HG03108 (cell line): ENCODE data around the gene NOTCH2.

ENCODE experiments used
- ATAC-seq: cut with Tn5 transposase; IDR thresholded peaks from one replicate; pipeline ENCODE4 v1.9.1; 2021; ENCODE audit warnings: moderate library complexity; ENCODE audit not compliant: unreplicated experiment

Gene NOTCH2

DNA sequence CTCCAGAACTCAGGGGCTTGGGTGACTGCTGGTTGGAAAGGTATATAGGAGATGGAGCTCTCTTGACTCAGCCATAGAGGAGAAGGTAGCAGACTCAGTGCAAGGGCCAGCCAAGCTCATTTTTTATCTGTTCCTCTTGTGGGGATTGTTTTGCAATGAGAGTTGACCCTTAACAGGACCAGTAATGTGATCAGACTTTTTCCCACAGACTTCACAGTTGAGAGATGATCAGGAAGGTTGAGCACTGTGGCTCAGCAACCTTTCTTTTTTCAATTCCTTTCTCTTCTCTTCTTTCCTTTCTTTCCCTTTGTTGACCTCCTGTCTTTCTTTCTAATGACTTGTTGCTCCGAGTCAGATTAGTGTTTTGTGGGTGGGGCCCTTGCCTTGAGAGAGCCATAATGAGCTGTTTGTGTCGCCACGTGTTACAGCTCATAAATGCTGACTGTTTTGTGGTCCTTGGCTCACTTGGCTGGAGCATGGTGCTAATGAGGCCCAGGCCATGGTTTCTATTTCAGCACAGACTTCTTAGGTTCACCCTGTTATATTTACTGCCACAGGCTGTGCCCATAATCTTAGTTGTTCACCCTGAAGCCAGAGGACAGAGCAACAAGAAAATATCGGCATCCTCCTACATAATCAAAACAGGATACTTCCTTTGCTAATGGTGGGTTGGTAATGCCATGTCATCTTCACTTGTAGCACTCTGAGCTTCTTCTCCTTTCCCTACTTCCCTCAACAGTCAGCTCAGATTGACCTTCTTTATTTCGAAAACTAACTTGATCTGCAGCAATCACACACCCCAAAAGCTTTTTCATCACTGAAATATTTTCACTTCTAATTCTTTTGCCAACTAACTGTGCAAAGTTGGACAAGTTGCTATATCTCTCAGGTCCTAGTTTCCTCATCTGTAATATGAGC, 187.1 kb downstream of the NOTCH2 start:
- ATAC-seq, result no peak

DNA sequence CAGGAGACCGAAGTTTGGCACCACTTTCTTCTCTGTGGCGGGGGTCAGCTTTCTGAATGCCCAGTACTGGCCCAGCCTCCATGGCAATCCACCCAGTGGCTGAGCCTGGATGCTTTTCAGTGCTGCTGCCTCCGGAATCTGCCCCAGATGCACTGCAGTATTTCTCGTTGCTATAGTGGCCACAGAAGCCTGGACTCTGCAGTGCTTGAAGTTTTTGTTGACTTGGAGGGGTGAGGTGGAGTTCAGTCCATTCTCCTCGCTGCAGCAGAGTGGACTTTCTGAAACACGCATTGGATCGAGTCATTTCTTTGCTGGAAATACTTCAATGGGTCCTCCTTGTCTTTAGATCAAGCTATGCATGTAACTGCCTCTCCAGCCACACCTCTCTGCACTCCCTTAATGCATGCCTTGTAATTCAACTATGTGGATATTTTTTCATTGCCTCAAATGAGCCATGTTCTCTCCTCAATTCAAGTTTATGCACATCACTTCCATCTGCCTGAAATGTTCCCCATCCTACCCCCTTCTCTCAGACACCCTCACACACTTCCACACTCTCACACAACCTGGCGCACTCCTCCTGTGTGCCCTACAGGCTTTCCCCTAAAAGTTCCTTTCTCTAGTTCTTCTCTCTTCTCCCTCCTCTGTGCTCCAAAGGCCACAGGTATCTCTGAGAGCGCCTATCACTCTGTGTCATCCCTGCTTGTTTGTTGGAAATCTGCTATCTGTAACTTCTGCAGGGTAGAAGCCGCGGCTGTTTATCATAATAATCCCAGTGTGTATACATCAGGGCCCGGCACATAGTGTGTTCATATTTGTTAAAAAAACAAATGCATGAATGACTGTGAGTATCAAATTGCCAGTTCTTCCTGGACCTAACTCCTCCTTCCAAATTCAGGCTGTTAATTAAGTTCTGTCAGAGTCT, 189.7 kb downstream of the NOTCH2 start:
- ATAC-seq, result no peak

- no peak for ATAC-seq
Measured at GRCh38 chr1:119878171-119878570, 191.3 kb downstream of the NOTCH2 start.

DNA sequence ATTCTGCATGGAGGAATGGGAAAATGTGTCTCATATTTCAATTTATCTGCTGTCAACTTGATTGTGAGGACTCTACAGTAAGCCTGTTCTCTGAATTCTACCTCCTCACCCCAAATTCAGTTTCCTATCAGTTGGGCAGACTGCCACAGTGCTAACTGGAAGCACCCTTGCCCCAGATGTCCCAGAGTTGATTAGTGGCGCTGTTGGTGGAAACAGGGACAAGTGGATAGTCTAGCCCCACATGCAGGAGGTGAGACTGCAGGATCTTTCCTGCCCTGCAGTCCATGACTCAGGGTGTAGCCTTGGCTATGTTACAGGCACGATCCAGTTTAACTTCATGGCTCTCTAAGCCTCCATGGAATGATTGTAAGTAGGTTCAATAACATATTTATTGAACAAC, 195.3 kb downstream of the NOTCH2 start:
- ATAC-seq, result no peak

- no peak for ATAC-seq
Measured at GRCh38 chr1:119873135-119874015, 196.1 kb downstream of the NOTCH2 start.

DNA sequence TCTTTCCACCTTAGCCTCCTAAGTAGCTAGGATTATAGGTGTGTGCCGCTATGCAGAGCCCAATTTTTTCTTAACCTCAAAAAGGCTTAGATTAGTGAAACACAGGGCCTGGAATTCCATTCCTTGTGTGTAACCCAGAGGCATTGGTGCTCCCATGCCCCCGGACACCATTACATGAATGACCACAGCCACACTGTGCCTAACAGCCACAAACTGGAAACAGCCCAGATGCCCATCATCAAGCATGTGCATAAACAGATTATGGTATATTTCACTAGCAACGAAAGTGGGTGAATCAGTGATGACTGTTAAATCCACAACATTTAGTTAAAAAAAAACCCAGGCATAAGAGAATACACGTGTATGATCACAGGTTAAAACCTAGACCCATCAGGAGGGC, 197.6 kb downstream of the NOTCH2 start:
- ATAC-seq, result no peak

GRCh38 chr1:119870917-119871596, 198.4 kb downstream of the NOTCH2 start:
- no peak for ATAC-seq

DNA sequence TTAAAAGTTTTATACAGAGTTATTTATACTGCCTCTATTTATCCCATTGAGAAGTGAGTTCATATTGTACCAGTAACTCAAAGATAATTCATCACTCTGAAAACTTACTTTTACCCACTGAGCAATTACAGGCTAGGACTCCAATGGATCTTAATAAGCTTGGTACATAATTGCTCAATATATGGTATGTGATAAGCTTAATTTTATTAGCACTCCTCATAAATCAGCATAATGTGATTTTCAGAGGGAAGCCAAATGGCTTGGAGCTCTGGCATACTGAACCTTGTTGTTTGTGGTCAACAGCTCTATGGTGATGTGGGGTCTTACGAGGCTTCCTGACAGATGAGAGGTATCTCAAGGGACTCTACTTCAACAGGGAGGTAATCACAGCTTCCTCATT, 199.5 kb downstream of the NOTCH2 start:
- no peak for ATAC-seq

GRCh38 chr1:119868176-119868575, 201.3 kb downstream of the NOTCH2 start:
- no peak for ATAC-seq

GRCh38 chr1:119866451-119866850, 203.0 kb downstream of the NOTCH2 start:
- ATAC-seq, result no peak

- ATAC-seq, result no peak
Measured at GRCh38 chr1:119865627-119866026, 203.8 kb downstream of the NOTCH2 start.

- no peak for ATAC-seq
Measured at GRCh38 chr1:119862276-119862675, 207.2 kb downstream of the NOTCH2 start.
